Right lobe of liver (tissue), 6 donors: ENCODE results near the gene ADH4. TPM values are rescaled to one million over a fixed set of nuclear protein-coding genes. Genes with fewer than 3 reads are reported as not detected.
"Not testable (repeated sequence)": the region's sequence is repeated elsewhere in the genome, so short reads cannot be mapped to it uniquely, and the experiment has no call there.

ENCODE experiments used
- ATAC-seq, 4 donors: fragments of 200-7000 bp; cut with Tn5 transposase; one replicate each; pipeline ENCODE4 v1.9.1; 2020; ENCODE audit warnings: mild to moderate bottlenecking in 4 of 4, moderate library complexity in 4 of 4
- DNase-seq, 3 donors: peaks; one replicate each; pipeline ENCODE4 v3.0.0-alpha.2; 2020
- H3K27ac ChIP-seq, 3 donors: fragments of 200-600 bp; one replicate each; pipeline ENCODE4 v1.8.0; 2022
- H3K27me3 ChIP-seq, 2 donors: fragments of 200-600 bp; one replicate each; pipeline ENCODE4 v1.8.0; 2022
- H3K36me3 ChIP-seq, 4 donors: fragments of 200-600 bp; sonication (generic) in 1 of 4; one replicate each; pipeline versions ENCODE4 v1.5.1 to v1.8.0; 2017 to 2022; ENCODE audit warnings: control low read depth in 1 of 4
- H3K4me1 ChIP-seq, 4 donors: fragments of 200-600 bp; sonication (generic) in 1 of 4; one replicate each; pipeline versions ENCODE4 v1.5.1 to v1.8.0; 2017 to 2022; ENCODE audit warnings: control low read depth in 1 of 4
- H3K4me3 ChIP-seq, 3 donors: fragments of 200-600 bp; one replicate each; pipeline ENCODE4 v1.8.0; 2022
- H3K9me3 ChIP-seq, 4 donors: fragments of 200-600 bp; sonication (generic) in 1 of 4; one replicate each; pipeline versions ENCODE4 v1.5.1 to v1.8.0; 2017 to 2022; ENCODE audit warnings: control low read depth in 1 of 4
- POLR2A ChIP-seq: fragments of 450-650 bp; IDR thresholded peaks from one replicate; pipeline ENCODE4 v1.6.1; 2017; ENCODE audit warnings: antibody characterized with exemption, mild to moderate bottlenecking
- WGBS: methylation state at CpG from one replicate; pipeline ENCODE4 v1.1.6; 2018; ENCODE audit warnings: low coverage, low lambda C conversion rate; ENCODE audit not compliant: insufficient coverage; ENCODE audit errors: missing lambda C conversion rate; 5-methylcytosine and 5-hydroxymethylcytosine counted together
- intact Hi-C, 2 donors: fragments of 100-400 bp; cut with DNase I; formaldehyde crosslinking; loops; one replicate each; pipeline versions ENCODE4 v1.11.2 to v1.14.1; 2022
- total RNA-seq, 6 experiments: library from RNA; depleted of rRNA in 2 of 6; stranded (reverse); fragments of >200 nt in 2 of 6; fragmentation: NEBNext Ultra II Directional in 3 of 6; extraction: Animal tissue kit (Norgen Biotek cat#: 25700) in 3 of 6; gene quantifications; one replicate each; pipeline versions ENCODE4 v1.1.0 to v1.2.4, GENCODE V29; 2016 to 2023
- TF ChIP-seq, protein P1 (sequence below), 4 donors: fragments of 200-600 bp in 3 of 4; fragments of 450-650 bp in 1 of 4; IDR thresholded peaks; one replicate each; pipeline versions ENCODE4 v1.5.1 to v1.8.0; 2016 to 2022; ENCODE audit warnings: antibody characterized with exemption in 4 of 4, mild to moderate bottlenecking in 2 of 4
- donor health status: DM: no; HTN: yes; CAD: no.
- donor health status: DM: no; HTN: no; CAD: no.
- donor health status: DM: no; HTN: no; CAD: no.
- donor health status: DM: no; HTN: yes; CAD: no.
- donor health status: DM: no; HTN: yes; CAD: no.

The ADH4 gene
- total RNA-seq, 6 experiments from 2014 or later: 133 to 957 (median 467) TPM

DNA sequence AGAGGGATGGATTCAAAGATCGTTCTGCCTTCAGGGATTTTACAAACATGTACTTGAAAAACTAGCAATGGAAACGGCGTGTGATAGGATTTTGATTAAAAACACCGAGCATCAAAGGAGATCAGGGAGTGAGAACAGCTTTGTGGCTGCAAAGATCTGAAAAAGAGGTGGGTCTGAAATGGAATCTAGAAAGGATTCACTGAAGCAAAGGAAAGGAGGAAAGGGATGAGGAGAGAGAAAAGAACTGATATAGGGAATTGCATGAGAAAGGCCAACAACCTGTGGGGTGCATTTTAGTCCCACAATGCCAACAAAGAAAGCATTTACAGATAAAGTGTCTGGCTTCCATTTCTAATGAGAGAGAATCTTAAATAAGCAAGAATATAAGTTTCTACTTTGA, 23.1 kb downstream of the ADH4 start:
- Histone ChIP-seq H3K4me3 (no peak overlapping the region), H3K27me3 (no peaks in the 10 kb centered on the region), H3K36me3 (peaks cover 0 to 26% (median 5%) of the 10 kb centered on the region in 4 donors), H3K27ac (no peak overlapping the region), H3K9me3 (no peaks in the 10 kb centered on the region), H3K4me1 (peaks cover 0 to 5% (median 0%) of the 10 kb centered on the region in 4 donors)
- ATAC-seq (peak in 1 of 4 donors; percentile 16), DNase-seq (no peak)
- intact Hi-C loops: loop anchor here in 1 of 2 donors (10.0 kb wide), 1 partner anchor 164 kb away; no protein-coding TSS in a partner anchor
- 21% methylated on average over 4 of the region's 4 CpGs for WGBS
- TF ChIP-seq, protein P1, sequence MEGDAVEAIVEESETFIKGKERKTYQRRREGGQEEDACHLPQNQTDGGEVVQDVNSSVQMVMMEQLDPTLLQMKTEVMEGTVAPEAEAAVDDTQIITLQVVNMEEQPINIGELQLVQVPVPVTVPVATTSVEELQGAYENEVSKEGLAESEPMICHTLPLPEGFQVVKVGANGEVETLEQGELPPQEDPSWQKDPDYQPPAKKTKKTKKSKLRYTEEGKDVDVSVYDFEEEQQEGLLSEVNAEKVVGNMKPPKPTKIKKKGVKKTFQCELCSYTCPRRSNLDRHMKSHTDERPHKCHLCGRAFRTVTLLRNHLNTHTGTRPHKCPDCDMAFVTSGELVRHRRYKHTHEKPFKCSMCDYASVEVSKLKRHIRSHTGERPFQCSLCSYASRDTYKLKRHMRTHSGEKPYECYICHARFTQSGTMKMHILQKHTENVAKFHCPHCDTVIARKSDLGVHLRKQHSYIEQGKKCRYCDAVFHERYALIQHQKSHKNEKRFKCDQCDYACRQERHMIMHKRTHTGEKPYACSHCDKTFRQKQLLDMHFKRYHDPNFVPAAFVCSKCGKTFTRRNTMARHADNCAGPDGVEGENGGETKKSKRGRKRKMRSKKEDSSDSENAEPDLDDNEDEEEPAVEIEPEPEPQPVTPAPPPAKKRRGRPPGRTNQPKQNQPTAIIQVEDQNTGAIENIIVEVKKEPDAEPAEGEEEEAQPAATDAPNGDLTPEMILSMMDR (IDR thresholded peaks at IDR 0.05): no peak
- TF ChIP-seq POLR2A: no peak

DNA sequence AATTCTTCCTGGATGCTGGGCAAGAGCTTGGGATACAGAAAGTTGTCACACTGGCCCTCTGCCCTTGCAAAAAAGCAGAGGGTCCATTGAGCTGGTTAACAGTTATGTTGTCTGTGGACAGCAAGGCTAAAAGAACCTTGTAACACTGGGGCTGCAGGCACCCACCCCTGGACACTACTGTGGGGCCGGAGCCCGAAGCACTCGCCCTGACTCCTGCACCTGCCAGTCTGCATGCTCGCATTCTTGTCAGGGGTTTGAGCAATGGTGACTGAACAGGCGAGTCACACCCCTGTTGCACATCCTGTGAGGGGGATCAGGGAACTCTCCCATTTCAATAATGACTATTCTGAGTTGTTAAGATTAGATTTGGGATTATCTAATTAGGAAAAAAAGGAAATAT, 23.6 kb downstream of the ADH4 start:
- Histone ChIP-seq H3K4me1 (peaks cover 0 to 5% (median 0%) of the 10 kb centered on the region in 4 donors), H3K4me3 (no peak overlapping the region), H3K27me3 (no peaks in the 10 kb centered on the region), H3K36me3 (peaks cover 0 to 21% (median 3%) of the 10 kb centered on the region in 4 donors), H3K9me3 (no peaks in the 10 kb centered on the region), H3K27ac (no peak overlapping the region)
- ATAC-seq: peak; percentile 39 to 62 (median 60)
- no peak for TF ChIP-seq POLR2A
- TF ChIP-seq, protein P1 (IDR thresholded peaks at IDR 0.05): no peak
- DNase-seq: peak in 1 of 3 donors; percentile 59
- WGBS: 36% methylated on average over 3 of the region's 5 CpGs
- intact Hi-C loops: loop anchor here in 1 of 2 donors (10.0 kb wide), 1 partner anchor 164 kb away; no protein-coding TSS in a partner anchor

DNA sequence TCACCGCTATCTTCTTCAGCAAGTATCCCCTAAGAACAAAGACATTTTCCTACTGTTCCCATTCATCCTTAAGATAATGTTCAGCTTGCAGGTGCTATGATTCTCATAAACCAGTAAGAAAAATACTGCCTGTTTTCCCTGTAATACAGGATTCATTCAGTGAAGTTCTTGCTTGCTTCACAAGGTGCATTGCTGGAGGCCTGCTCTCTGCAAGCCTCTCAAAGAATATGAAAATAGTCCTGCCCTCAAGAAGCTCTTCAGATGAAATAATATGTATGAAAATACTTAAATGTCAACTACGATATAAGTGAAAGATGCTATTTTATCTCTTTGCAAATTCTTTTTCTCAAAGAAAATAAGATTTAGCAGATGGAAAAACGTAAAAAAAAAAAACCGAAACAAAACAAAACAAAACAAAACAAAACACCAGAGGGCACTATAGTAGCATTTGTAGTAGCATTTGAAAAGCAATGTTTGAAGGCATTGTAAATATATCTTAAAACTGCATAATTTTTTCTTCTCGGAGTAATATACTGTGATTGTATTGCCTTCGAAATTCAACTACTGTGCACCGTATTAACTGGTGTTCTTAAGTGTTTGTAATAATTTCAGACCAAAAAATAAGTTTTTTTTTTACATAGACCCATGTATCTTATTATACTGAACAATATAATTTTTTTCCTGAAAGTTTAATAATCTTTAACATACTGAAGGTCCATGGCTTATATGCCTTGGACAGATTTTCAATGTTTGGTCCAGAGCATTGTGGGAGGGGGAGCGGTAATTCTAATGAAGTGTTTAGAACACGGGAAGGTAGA, 26.0 kb downstream of the ADH4 start:
- peak; percentile 25 to 68 (median 34) for ATAC-seq
- 22% methylated on average over 9 of the region's 9 CpGs for WGBS
- H3K4me3 ChIP-seq: no peak overlapping the region
- no peak for DNase-seq
- no peaks in the 10 kb centered on the region for H3K36me3 ChIP-seq
- H3K27me3 ChIP-seq: no peaks in the 10 kb centered on the region
- intact Hi-C loops: no loop called here
- no peaks in the 10 kb centered on the region for H3K9me3 ChIP-seq
- H3K4me1 ChIP-seq: peaks cover 0 to 5% (median 0%) of the 10 kb centered on the region in 4 donors
- no peak overlapping the region for H3K27ac ChIP-seq
- TF ChIP-seq, protein P1 (IDR thresholded peaks at IDR 0.05): peak; percentile 23 to 43 (median 41)
- TF ChIP-seq POLR2A: no peak

DNA sequence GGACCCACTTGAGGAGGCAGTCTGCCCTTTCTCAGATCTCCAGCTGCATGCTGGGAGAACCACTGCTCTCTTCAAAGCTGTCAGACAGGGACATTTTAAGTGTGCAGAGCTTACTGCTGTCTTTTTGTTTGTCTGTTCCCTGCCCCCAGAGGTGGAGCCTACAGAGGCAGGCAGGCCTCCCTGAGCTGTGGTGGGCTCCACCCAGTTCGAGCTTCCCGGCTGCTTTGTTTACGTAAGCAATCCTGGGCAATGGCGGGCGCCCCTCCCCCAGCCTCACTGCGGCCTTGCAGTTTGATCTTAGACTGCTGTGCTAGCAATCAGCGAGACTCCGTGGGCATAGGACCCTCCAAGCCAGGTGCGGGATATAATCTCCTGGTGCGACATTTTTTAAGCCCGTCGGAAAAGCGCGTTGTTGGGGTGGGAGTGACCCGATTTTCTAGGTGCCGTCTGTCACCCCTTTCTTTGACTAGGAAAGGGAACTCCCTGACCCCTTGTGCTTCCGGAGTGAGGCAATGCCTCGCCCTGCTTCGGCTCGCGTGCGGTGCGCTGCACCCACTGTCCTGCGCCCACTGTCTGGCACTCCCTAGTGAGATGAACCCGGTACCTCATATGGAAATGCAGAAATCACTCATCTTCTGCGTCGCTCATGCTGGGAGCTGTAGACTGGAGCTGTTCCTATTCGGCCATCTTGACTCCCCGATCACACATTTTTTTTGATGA, 26.8 kb downstream of the ADH4 start:
- H3K4me3 ChIP-seq, intact Hi-C loops, ATAC-seq, H3K27me3 ChIP-seq, H3K27ac ChIP-seq, H3K4me1 ChIP-seq, H3K9me3 ChIP-seq, H3K36me3 ChIP-seq: not testable (repeated sequence)
- peak in 1 of 3 donors; percentile 62 for DNase-seq
- 60% methylated on average over 13 of the region's 29 CpGs for WGBS

DNA sequence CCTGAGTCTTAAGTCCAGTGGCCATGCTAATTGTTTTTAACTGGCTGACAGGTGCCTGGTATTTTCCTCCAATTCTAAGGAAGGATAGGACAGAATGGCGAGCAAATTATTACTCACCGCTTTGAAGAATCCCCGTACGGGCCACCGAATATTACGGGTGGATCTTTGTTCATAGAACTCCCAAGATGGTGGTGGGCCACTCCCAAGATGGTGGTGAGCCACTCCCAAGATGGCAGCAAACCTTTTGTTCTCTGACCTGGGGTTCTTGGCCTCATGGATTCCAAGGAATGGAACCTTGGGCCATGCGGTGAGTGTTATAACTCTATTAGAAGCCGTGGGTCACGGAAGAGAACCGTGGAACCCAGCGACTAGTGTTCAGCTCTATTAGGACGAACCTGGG, 34.8 kb downstream of the ADH4 start:
- ATAC-seq, H3K27ac ChIP-seq, H3K9me3 ChIP-seq, DNase-seq, H3K4me3 ChIP-seq, H3K36me3 ChIP-seq, intact Hi-C loops, H3K4me1 ChIP-seq, H3K27me3 ChIP-seq: not testable (repeated sequence)
- 70% methylated on average over 6 of the region's 12 CpGs for WGBS
